H54 (cell line): ENCODE data around the gene ADGRL1.
"Not testable (repeated sequence)": the region's sequence is repeated elsewhere in the genome, so short reads cannot be mapped to it uniquely, and the experiment has no call there.

Source experiments
- DNase-seq: peaks from one replicate; pipeline ENCODE4 v3.0.0; 2011; ENCODE audit warnings: low spot score, mixed read lengths; ENCODE audit not compliant: insufficient read length
- FAIRE-seq: peaks from 3 replicates; lab custom pipeline; 2011; peaks lifted over from hg19 to GRCh38; lab: Jason Lieb, UNC
- POLR2A ChIP-seq: IDR thresholded peaks from 2 replicates; pipeline ENCODE4 v1.6.1; 2011; ENCODE audit warnings: low read depth, mild to moderate bottlenecking, low read length

Gene ADGRL1

GRCh38 chr19:14206737-14207726 is 1.1 kb upstream of the ADGRL1 start:
- not testable (repeated sequence) for FAIRE-seq
- TF ChIP-seq POLR2A, result peak; percentile 54
- peak; percentile 82 for DNase-seq

- FAIRE-seq, DNase-seq: not testable (repeated sequence)
These were observed 339 bp upstream of the ADGRL1 start for GRCh38 chr19:14206308-14206707.

- DNase-seq, FAIRE-seq: not testable (repeated sequence)
These were observed 1.1 kb downstream of the ADGRL1 start for GRCh38 chr19:14204676-14205451.

GRCh38 chr19:14204219-14204618 is 1.8 kb downstream of the ADGRL1 start:
- not testable (repeated sequence) for FAIRE-seq, DNase-seq

- not testable (repeated sequence) for FAIRE-seq, DNase-seq
These were observed 2.2 kb downstream of the ADGRL1 start for GRCh38 chr19:14203788-14204187.

- TF ChIP-seq POLR2A, result no peak
- FAIRE-seq, result no peak
- DNase-seq, result no peak
These were observed 2.8 kb downstream of the ADGRL1 start for GRCh38 chr19:14203177-14203576.

- FAIRE-seq, DNase-seq: not testable (repeated sequence)
These were observed 4.5 kb downstream of the ADGRL1 start for GRCh38 chr19:14201481-14201880.

GRCh38 chr19:14200147-14200841 is 5.7 kb downstream of the ADGRL1 start:
- not testable (repeated sequence) for FAIRE-seq, DNase-seq

- no peak for TF ChIP-seq POLR2A
- no peak for FAIRE-seq
These were observed 7.3 kb downstream of the ADGRL1 start for GRCh38 chr19:14198384-14199376.

GRCh38 chr19:14197882-14198281 is 8.1 kb downstream of the ADGRL1 start:
- no peak for FAIRE-seq

More at GRCh38 chr19:14198384-14199376, 7.3 kb downstream of the ADGRL1 start:
- no peak for DNase-seq

GRCh38 chr19:14197288-14197687 is 8.7 kb downstream of the ADGRL1 start:
- not testable (repeated sequence) for DNase-seq, FAIRE-seq

More at GRCh38 chr19:14197882-14198281, 8.1 kb downstream of the ADGRL1 start:
- no peak for DNase-seq
- TF ChIP-seq POLR2A, result no peak

- not testable (repeated sequence) for FAIRE-seq
These were observed 9.9 kb downstream of the ADGRL1 start for GRCh38 chr19:14196105-14196504.

GRCh38 chr19:14195216-14195615 is 10.8 kb downstream of the ADGRL1 start:
- DNase-seq, FAIRE-seq: not testable (repeated sequence)

More at GRCh38 chr19:14196105-14196504, 9.9 kb downstream of the ADGRL1 start:
- peak; percentile 36 for DNase-seq
